GM18498 (cell line): Measurements from ENCODE around the gene TIPARP.
A peak's percentile ranks its signal among the peaks of the same experiment; 100 is the strongest.
"Not testable (repeated sequence)": the region's sequence is repeated elsewhere in the genome, so short reads cannot be mapped to it uniquely, and the experiment has no call there.

Experiments used
- ATAC-seq: cut with Tn5 transposase; IDR thresholded peaks from one replicate; pipeline ENCODE4 v1.9.1; 2021; ENCODE audit warnings: mild to moderate bottlenecking, moderate library complexity; ENCODE audit not compliant: unreplicated experiment

TIPARP gene

GRCh38 chr3:156648086-156648485 is 26.3 kb upstream of the TIPARP start:
- no peak for ATAC-seq

GRCh38 chr3:156649681-156650080 is 24.7 kb upstream of the TIPARP start:
- no peak for ATAC-seq

- ATAC-seq: not testable (repeated sequence)
Observed at GRCh38 chr3:156652661-156653060, 21.7 kb upstream of the TIPARP start.

- ATAC-seq: no peak
Observed at GRCh38 chr3:156654834-156655233, 19.6 kb upstream of the TIPARP start.

- ATAC-seq: peak; percentile 69
Observed at GRCh38 chr3:156655819-156656550, 18.4 kb upstream of the TIPARP start.

- ATAC-seq: no peak
Observed at GRCh38 chr3:156657440-156657839, 16.9 kb upstream of the TIPARP start.

- ATAC-seq: no peak
Observed at GRCh38 chr3:156657862-156658731, 16.3 kb upstream of the TIPARP start.

- ATAC-seq: no peak
Observed at GRCh38 chr3:156658732-156659090, 15.7 kb upstream of the TIPARP start.

- ATAC-seq: no peak
Observed at GRCh38 chr3:156659260-156659659, 15.1 kb upstream of the TIPARP start.

GRCh38 chr3:156661155-156661554 is 13.2 kb upstream of the TIPARP start:
- peak; percentile 34 for ATAC-seq

GRCh38 chr3:156664011-156664830 is 10.2 kb upstream of the TIPARP start:
- ATAC-seq: peak; percentile 4

GRCh38 chr3:156664831-156665178 is 9.6 kb upstream of the TIPARP start:
- ATAC-seq: peak; percentile 80

GRCh38 chr3:156665291-156665690 is 9.1 kb upstream of the TIPARP start:
- no peak for ATAC-seq

- no peak for ATAC-seq
Observed at GRCh38 chr3:156666073-156666472, 8.3 kb upstream of the TIPARP start.

GRCh38 chr3:156668073-156668763 is 6.2 kb upstream of the TIPARP start:
- no peak for ATAC-seq

GRCh38 chr3:156670077-156670476 is 4.3 kb upstream of the TIPARP start:
- ATAC-seq: no peak

- no peak for ATAC-seq
Observed at GRCh38 chr3:156670652-156671051, 3.7 kb upstream of the TIPARP start.

GRCh38 chr3:156673732-156674045 is 701 bp upstream of the TIPARP start:
- no peak for ATAC-seq

GRCh38 chr3:156674911-156675829 is 780 bp downstream of the TIPARP start:
- ATAC-seq: no peak
